GM12874 (cell line): ENCODE results near the gene ATOSB.

ENCODE experiments used
- TF ChIP-seq, protein P1 (sequence below): IDR thresholded peaks from 2 replicates; pipeline ENCODE4 v1.5.1; 2011; ENCODE audit warnings: low read depth, mild to moderate bottlenecking, control low read depth, low read length, moderate library complexity; ENCODE audit not compliant: insufficient read depth

The ATOSB gene

DNA sequence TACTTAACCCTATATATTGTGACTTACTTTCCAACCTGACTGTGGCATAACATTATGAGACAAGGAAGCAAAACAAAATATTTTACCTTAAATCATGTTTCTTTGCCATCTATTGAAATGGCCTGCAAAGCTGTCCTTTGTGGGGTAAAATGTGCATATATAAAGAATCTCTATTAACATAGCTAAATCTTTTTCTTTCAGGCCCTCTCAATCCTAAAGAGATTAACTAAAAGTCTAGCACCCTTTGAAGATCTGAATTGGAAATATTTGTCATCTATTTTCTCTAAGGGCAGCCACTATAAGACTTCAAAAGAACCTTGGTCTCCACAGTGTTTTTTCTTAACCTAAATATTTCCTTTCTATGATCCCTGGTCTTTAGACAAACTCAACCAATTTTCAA, 41.1 kb upstream of the ATOSB start:
- TF ChIP-seq, protein P1, sequence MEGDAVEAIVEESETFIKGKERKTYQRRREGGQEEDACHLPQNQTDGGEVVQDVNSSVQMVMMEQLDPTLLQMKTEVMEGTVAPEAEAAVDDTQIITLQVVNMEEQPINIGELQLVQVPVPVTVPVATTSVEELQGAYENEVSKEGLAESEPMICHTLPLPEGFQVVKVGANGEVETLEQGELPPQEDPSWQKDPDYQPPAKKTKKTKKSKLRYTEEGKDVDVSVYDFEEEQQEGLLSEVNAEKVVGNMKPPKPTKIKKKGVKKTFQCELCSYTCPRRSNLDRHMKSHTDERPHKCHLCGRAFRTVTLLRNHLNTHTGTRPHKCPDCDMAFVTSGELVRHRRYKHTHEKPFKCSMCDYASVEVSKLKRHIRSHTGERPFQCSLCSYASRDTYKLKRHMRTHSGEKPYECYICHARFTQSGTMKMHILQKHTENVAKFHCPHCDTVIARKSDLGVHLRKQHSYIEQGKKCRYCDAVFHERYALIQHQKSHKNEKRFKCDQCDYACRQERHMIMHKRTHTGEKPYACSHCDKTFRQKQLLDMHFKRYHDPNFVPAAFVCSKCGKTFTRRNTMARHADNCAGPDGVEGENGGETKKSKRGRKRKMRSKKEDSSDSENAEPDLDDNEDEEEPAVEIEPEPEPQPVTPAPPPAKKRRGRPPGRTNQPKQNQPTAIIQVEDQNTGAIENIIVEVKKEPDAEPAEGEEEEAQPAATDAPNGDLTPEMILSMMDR, result no peak

- TF ChIP-seq, protein P1, result no peak
Observed at GRCh38 chr9:35152926-35153325, 37.3 kb upstream of the ATOSB start.

GRCh38 chr9:35142037-35142436, 26.4 kb upstream of the ATOSB start:
- TF ChIP-seq, protein P1, result no peak

- TF ChIP-seq, protein P1, result no peak
Observed at GRCh38 chr9:35140093-35140492, 24.4 kb upstream of the ATOSB start.

DNA sequence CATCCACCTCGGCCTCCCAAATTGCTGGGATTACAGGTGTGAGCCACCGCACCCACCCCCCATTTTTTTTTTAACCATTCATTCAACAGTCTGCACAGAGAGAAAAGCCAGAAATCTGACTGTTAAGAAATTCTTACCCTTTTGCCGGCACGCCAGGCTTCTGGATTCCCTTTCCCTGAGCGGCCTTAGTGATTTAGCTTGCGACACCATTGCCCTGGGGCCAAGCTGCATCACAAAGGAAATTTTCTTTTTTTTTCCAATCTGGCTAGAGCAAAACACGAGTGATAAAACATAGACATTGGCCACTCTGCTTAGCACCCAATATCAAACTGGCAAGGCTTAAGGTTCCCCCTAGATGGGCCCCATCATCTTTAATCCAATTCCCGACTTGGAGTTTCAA, 21.2 kb upstream of the ATOSB start:
- TF ChIP-seq, protein P1, result no peak

DNA sequence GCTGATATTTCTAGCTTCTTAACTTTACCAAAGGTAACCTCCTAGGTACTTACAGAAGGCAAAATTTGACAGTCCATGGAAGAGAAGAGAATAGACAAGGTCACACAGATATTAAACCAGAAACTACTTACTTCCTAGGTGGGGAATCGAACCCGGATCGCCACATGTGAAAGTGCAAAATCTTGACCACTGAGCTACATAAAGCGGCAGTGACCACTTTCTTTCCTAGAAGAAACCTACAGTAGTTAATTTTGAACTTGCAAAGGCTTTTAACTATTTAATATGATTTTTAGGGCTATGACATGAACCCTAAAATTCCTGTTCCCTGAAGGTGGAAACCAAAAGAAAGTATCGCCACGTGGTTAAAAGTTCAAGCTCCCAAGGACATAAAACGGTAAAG, 20.3 kb upstream of the ATOSB start:
- TF ChIP-seq, protein P1, result no peak

DNA sequence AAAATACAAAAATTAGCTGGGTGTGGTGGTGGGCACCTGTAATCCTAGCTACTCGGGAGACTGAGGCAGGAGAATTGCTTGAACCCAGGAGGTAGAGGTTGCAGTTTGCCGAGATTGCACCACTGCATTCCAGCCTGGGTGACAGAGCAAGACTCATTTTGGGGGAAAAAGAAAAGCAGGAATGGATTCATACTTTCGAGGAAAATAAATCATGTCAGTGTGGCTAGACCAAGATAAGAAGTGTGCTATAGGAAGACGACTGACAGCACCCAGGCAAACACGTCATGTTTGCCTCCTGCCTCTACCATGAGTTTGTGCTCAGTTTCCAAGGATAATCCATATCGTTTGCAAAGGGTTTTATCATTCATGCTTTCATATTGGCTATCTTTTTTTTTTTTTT, 19.3 kb upstream of the ATOSB start:
- TF ChIP-seq, protein P1, result no peak
